ENCODE measurements around the gene PLAGL2. TPM values are rescaled to one million over a fixed set of nuclear protein-coding genes. Genes with fewer than 3 reads are reported as not detected.

Gene PLAGL2
- total and polyA plus RNA-seq, 4 donors = 1.3 to 7.2 (median 1.6) TPM

DNA sequence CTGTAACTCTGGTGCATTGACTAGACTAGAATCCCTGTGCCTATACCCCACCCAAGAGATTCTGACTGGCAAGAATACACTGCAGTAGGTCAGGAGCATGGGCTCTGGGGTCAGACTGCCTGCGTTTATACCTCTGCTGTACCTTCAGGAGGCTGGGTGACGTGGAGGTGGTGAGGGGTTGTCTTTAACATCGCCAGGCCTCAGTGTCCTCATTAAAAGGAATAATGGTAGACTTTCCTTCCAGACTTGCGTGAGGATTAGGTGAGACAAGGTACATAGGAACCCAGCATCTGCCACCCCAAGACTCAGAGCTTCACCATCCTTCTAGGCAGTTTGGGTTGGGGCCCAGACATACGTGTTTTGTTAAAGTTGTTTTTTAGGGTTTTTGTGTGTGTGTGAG is 53.8 kb downstream of the PLAGL2 start:
- 97% methylated on average over 5 of the region's 5 CpGs for WGBS
- no peak overlapping the region for H3K27ac ChIP-seq (ENCODE audit: low read depth in 1 of 2, low read length in 2 of 2)
- no peak overlapping the region for H3K9ac ChIP-seq (ENCODE audit: low read depth in 1 of 2, low read length in 2 of 2)
- TF ChIP-seq EGR1 (IDR thresholded peaks at IDR 0.05; ENCODE audit: low read depth in 2 of 2) = no peak
- TF ChIP-seq RXRA (IDR thresholded peaks at IDR 0.05) = no peak
- TF ChIP-seq, protein P1, sequence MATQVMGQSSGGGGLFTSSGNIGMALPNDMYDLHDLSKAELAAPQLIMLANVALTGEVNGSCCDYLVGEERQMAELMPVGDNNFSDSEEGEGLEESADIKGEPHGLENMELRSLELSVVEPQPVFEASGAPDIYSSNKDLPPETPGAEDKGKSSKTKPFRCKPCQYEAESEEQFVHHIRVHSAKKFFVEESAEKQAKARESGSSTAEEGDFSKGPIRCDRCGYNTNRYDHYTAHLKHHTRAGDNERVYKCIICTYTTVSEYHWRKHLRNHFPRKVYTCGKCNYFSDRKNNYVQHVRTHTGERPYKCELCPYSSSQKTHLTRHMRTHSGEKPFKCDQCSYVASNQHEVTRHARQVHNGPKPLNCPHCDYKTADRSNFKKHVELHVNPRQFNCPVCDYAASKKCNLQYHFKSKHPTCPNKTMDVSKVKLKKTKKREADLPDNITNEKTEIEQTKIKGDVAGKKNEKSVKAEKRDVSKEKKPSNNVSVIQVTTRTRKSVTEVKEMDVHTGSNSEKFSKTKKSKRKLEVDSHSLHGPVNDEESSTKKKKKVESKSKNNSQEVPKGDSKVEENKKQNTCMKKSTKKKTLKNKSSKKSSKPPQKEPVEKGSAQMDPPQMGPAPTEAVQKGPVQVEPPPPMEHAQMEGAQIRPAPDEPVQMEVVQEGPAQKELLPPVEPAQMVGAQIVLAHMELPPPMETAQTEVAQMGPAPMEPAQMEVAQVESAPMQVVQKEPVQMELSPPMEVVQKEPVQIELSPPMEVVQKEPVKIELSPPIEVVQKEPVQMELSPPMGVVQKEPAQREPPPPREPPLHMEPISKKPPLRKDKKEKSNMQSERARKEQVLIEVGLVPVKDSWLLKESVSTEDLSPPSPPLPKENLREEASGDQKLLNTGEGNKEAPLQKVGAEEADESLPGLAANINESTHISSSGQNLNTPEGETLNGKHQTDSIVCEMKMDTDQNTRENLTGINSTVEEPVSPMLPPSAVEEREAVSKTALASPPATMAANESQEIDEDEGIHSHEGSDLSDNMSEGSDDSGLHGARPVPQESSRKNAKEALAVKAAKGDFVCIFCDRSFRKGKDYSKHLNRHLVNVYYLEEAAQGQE (IDR thresholded peaks at IDR 0.05) = no peak
- TF ChIP-seq NR2F2 (IDR thresholded peaks at IDR 0.05) = no peak
- no peak for TF ChIP-seq FOXA1 (IDR thresholded peaks at IDR 0.05)
- TF ChIP-seq, protein P2, sequence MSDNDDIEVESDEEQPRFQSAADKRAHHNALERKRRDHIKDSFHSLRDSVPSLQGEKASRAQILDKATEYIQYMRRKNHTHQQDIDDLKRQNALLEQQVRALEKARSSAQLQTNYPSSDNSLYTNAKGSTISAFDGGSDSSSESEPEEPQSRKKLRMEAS (IDR thresholded peaks at IDR 0.05) = no peak
- TF ChIP-seq HNF4G (IDR thresholded peaks at IDR 0.05) = no peak
- no peak for TF ChIP-seq TAF1 (conservative IDR thresholded peaks at IDR 0.05)
- TF ChIP-seq, protein P3, sequence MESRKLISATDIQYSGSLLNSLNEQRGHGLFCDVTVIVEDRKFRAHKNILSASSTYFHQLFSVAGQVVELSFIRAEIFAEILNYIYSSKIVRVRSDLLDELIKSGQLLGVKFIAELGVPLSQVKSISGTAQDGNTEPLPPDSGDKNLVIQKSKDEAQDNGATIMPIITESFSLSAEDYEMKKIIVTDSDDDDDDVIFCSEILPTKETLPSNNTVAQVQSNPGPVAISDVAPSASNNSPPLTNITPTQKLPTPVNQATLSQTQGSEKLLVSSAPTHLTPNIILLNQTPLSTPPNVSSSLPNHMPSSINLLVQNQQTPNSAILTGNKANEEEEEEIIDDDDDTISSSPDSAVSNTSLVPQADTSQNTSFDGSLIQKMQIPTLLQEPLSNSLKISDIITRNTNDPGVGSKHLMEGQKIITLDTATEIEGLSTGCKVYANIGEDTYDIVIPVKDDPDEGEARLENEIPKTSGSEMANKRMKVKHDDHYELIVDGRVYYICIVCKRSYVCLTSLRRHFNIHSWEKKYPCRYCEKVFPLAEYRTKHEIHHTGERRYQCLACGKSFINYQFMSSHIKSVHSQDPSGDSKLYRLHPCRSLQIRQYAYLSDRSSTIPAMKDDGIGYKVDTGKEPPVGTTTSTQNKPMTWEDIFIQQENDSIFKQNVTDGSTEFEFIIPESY (IDR thresholded peaks at IDR 0.05) = no peak
- TF ChIP-seq, protein P4, sequence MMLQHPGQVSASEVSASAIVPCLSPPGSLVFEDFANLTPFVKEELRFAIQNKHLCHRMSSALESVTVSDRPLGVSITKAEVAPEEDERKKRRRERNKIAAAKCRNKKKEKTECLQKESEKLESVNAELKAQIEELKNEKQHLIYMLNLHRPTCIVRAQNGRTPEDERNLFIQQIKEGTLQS (IDR thresholded peaks at IDR 0.05) = no peak
- TF ChIP-seq YY1 (IDR thresholded peaks at IDR 0.05) = no peak
- no peaks in the 10 kb centered on the region for H3K9me3 ChIP-seq (ENCODE audit: control insufficient read depth in 4 of 4, low read length in 3 of 4)
- no peak overlapping the region for H3K4me3 ChIP-seq (ENCODE audit: low read depth in 1 of 3, low read length in 3 of 3)
- H3K4me1 ChIP-seq (ENCODE audit: control insufficient read depth in 4 of 4, insufficient read depth in 4 of 4, low read length in 3 of 4) = peaks cover 3 to 14% (median 11%) of the 10 kb centered on the region in 4 donors
- H3K36me3 ChIP-seq (ENCODE audit: control insufficient read depth in 4 of 4, insufficient read depth in 3 of 4, low read depth in 1 of 4, low read length in 3 of 4) = peaks cover 10 to 58% (median 38%) of the 10 kb centered on the region in 4 donors
- H3K27me3 ChIP-seq (ENCODE audit: control insufficient read depth in 4 of 4, insufficient read depth in 4 of 4, low read length in 3 of 4) = no peaks in the 10 kb centered on the region
- DNase-seq (ENCODE audit: low spot score) = no peak

DNA sequence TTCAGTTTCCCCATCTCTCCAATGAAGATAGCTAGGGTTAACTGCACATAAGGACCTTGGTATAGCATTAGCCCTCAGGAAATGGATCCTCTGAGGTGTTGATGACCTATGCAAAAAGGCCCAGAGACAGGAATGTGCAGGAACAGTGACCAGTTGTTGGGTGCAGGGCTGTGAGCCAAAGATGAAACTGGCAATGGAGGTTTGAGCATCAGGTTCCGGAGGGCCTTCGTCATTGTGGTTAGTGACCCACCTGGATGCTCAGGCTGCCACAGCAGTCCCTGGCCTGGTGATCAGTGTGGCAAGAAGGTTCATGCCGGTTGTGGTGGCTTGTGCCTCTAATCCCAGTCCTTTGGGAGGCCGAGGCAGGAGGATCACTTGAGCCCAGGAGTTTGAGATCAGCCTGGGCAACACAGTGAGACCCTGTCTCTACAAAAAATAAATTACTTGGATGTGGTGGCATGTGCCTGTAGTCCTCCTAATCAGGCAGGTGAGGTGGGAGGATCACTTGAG is 54.3 kb downstream of the PLAGL2 start:
- H3K36me3 ChIP-seq (ENCODE audit: control insufficient read depth in 4 of 4, insufficient read depth in 3 of 4, low read depth in 1 of 4, low read length in 3 of 4) = peaks cover 8 to 54% (median 36%) of the 10 kb centered on the region in 4 donors

More for the DNA sequence above, 54.3 kb downstream of the PLAGL2 start:
- Histone ChIP-seq H3K27me3 (ENCODE audit: control insufficient read depth in 4 of 4, insufficient read depth in 4 of 4, low read length in 3 of 4) (no peaks in the 10 kb centered on the region), H3K9ac (ENCODE audit: low read depth in 1 of 2, low read length in 2 of 2) (no peak overlapping the region), H3K4me1 (ENCODE audit: control insufficient read depth in 4 of 4, insufficient read depth in 4 of 4, low read length in 3 of 4) (peaks cover 3 to 14% (median 11%) of the 10 kb centered on the region in 4 donors), H3K4me3 (ENCODE audit: low read depth in 1 of 3, low read length in 3 of 3) (no peak overlapping the region), H3K9me3 (ENCODE audit: control insufficient read depth in 4 of 4, low read length in 3 of 4) (no peaks in the 10 kb centered on the region), H3K27ac (ENCODE audit: low read depth in 1 of 2, low read length in 2 of 2) (no peak overlapping the region)
- 95% methylated on average over 4 of the region's 4 CpGs for WGBS
- TF ChIP-seq HNF4A (conservative IDR thresholded peaks at IDR 0.05) = no peak
- no peak for DNase-seq (ENCODE audit: low spot score)
